ENCODE data around the gene NDUFB11. TPM values are rescaled to one million over a fixed set of nuclear protein-coding genes. Genes with fewer than 3 reads are reported as not detected.

The NDUFB11 gene
- polyA plus RNA-seq, 4 donors = 78.1 to 109 (median 98.8) TPM

GRCh38 chrX:47172971-47173792 is 28.7 kb upstream of the NDUFB11 start:
- peaks cover 5 to 92% (median 6%) of the 10 kb centered on the region in 3 donors for H3K36me3 ChIP-seq (ENCODE audit: control insufficient read depth in 3 of 3, insufficient read depth in 2 of 3, low read depth in 1 of 3, low read length in 3 of 3)
- DNase-seq = no peak
- WGBS, 3 donors = 88 to 89% (median 89%) methylated on average over 14 to 18 of the region's 18 CpGs

GRCh38 chrX:47172549-47172948 is 28.0 kb upstream of the NDUFB11 start:
- 84 to 96% (median 95%) methylated on average over 6 to 7 of the region's 7 CpGs for WGBS, 3 donors
- DNase-seq = no peak
- FAIRE-seq = no peak

More at GRCh38 chrX:47172971-47173792, 28.7 kb upstream of the NDUFB11 start:
- Histone ChIP-seq H3K4me1 (ENCODE audit: control insufficient read depth in 3 of 3, insufficient read depth in 2 of 3, low read depth in 1 of 3, low read length in 2 of 3) (no peaks in the 10 kb centered on the region), H3K4me3 (ENCODE audit: low read depth in 1 of 3, low read length in 3 of 3) (no peak overlapping the region), H3K27me3 (ENCODE audit: control insufficient read depth in 3 of 3, insufficient read depth in 3 of 3, low read length in 3 of 3) (no peaks in the 10 kb centered on the region), H3K9me3 (ENCODE audit: control insufficient read depth in 2 of 2, insufficient read depth in 1 of 2, low read depth in 1 of 2, low read length in 1 of 2) (no peaks in the 10 kb centered on the region), H3K27ac (ENCODE audit: low read depth in 1 of 3, low read length in 2 of 3) (no peak overlapping the region)
- FAIRE-seq = no peak

GRCh38 chrX:47171996-47172395 is 27.5 kb upstream of the NDUFB11 start:
- H3K9me3 ChIP-seq (ENCODE audit: control insufficient read depth in 2 of 2, insufficient read depth in 1 of 2, low read depth in 1 of 2, low read length in 1 of 2) = no peaks in the 10 kb centered on the region
- no peaks in the 10 kb centered on the region for H3K4me1 ChIP-seq (ENCODE audit: control insufficient read depth in 3 of 3, insufficient read depth in 2 of 3, low read depth in 1 of 3, low read length in 2 of 3)
- no peak for DNase-seq
- FAIRE-seq = no peak
- no peaks in the 10 kb centered on the region for H3K27me3 ChIP-seq (ENCODE audit: control insufficient read depth in 3 of 3, insufficient read depth in 3 of 3, low read length in 3 of 3)
- peaks cover 2 to 80% (median 6%) of the 10 kb centered on the region in 3 donors for H3K36me3 ChIP-seq (ENCODE audit: control insufficient read depth in 3 of 3, insufficient read depth in 2 of 3, low read depth in 1 of 3, low read length in 3 of 3)
- WGBS, 3 donors = 85 to 94% (median 85%) methylated on average over 2 of the region's 2 CpGs
- H3K4me3 ChIP-seq (ENCODE audit: low read depth in 1 of 3, low read length in 3 of 3) = no peak overlapping the region
- H3K27ac ChIP-seq (ENCODE audit: low read depth in 1 of 3, low read length in 2 of 3) = no peak overlapping the region

More at GRCh38 chrX:47172549-47172948, 28.0 kb upstream of the NDUFB11 start:
- H3K36me3 ChIP-seq (ENCODE audit: control insufficient read depth in 3 of 3, insufficient read depth in 2 of 3, low read depth in 1 of 3, low read length in 3 of 3) = peaks cover 2 to 86% (median 6%) of the 10 kb centered on the region in 3 donors
- no peaks in the 10 kb centered on the region for H3K9me3 ChIP-seq (ENCODE audit: control insufficient read depth in 2 of 2, insufficient read depth in 1 of 2, low read depth in 1 of 2, low read length in 1 of 2)
- no peaks in the 10 kb centered on the region for H3K27me3 ChIP-seq (ENCODE audit: control insufficient read depth in 3 of 3, insufficient read depth in 3 of 3, low read length in 3 of 3)
- no peak overlapping the region for H3K4me3 ChIP-seq (ENCODE audit: low read depth in 1 of 3, low read length in 3 of 3)
- no peaks in the 10 kb centered on the region for H3K4me1 ChIP-seq (ENCODE audit: control insufficient read depth in 3 of 3, insufficient read depth in 2 of 3, low read depth in 1 of 3, low read length in 2 of 3)
- H3K27ac ChIP-seq (ENCODE audit: low read depth in 1 of 3, low read length in 2 of 3) = no peak overlapping the region

GRCh38 chrX:47170861-47171692 is 26.6 kb upstream of the NDUFB11 start:
- DNase-seq = no peak
- Histone ChIP-seq H3K36me3 (ENCODE audit: control insufficient read depth in 3 of 3, insufficient read depth in 2 of 3, low read depth in 1 of 3, low read length in 3 of 3) (peaks cover 0 to 77% (median 6%) of the 10 kb centered on the region in 3 donors), H3K27ac (ENCODE audit: low read depth in 1 of 3, low read length in 2 of 3) (no peak overlapping the region), H3K9me3 (ENCODE audit: control insufficient read depth in 2 of 2, insufficient read depth in 1 of 2, low read depth in 1 of 2, low read length in 1 of 2) (no peaks in the 10 kb centered on the region), H3K4me1 (ENCODE audit: control insufficient read depth in 3 of 3, insufficient read depth in 2 of 3, low read depth in 1 of 3, low read length in 2 of 3) (no peaks in the 10 kb centered on the region), H3K27me3 (ENCODE audit: control insufficient read depth in 3 of 3, insufficient read depth in 3 of 3, low read length in 3 of 3) (no peaks in the 10 kb centered on the region), H3K4me3 (ENCODE audit: low read depth in 1 of 3, low read length in 3 of 3) (no peak overlapping the region)
- WGBS, 3 donors = 84 to 96% (median 92%) methylated on average over 23 to 34 of the region's 34 CpGs
- FAIRE-seq = no peak

GRCh38 chrX:47169726-47170515 is 25.4 kb upstream of the NDUFB11 start:
- 80 to 86% (median 83%) methylated on average over 12 to 13 of the region's 13 CpGs for WGBS, 3 donors
- Histone ChIP-seq H3K27ac (ENCODE audit: low read depth in 1 of 3, low read length in 2 of 3) (no peak overlapping the region), H3K4me1 (ENCODE audit: control insufficient read depth in 3 of 3, insufficient read depth in 2 of 3, low read depth in 1 of 3, low read length in 2 of 3) (no peaks in the 10 kb centered on the region), H3K36me3 (ENCODE audit: control insufficient read depth in 3 of 3, insufficient read depth in 2 of 3, low read depth in 1 of 3, low read length in 3 of 3) (peaks cover 0 to 66% (median 3%) of the 10 kb centered on the region in 3 donors), H3K4me3 (ENCODE audit: low read depth in 1 of 3, low read length in 3 of 3) (no peak overlapping the region), H3K9me3 (ENCODE audit: control insufficient read depth in 2 of 2, insufficient read depth in 1 of 2, low read depth in 1 of 2, low read length in 1 of 2) (no peaks in the 10 kb centered on the region), H3K27me3 (ENCODE audit: control insufficient read depth in 3 of 3, insufficient read depth in 3 of 3, low read length in 3 of 3) (no peaks in the 10 kb centered on the region)
- FAIRE-seq = no peak
- no peak for DNase-seq

- Histone ChIP-seq H3K4me3 (ENCODE audit: low read depth in 1 of 3, low read length in 3 of 3) (no peak overlapping the region), H3K27ac (ENCODE audit: low read depth in 1 of 3, low read length in 2 of 3) (no peak overlapping the region), H3K36me3 (ENCODE audit: control insufficient read depth in 3 of 3, insufficient read depth in 2 of 3, low read depth in 1 of 3, low read length in 3 of 3) (peaks cover 0 to 60% (median 3%) of the 10 kb centered on the region in 3 donors), H3K27me3 (ENCODE audit: control insufficient read depth in 3 of 3, insufficient read depth in 3 of 3, low read length in 3 of 3) (no peaks in the 10 kb centered on the region), H3K4me1 (ENCODE audit: control insufficient read depth in 3 of 3, insufficient read depth in 2 of 3, low read depth in 1 of 3, low read length in 2 of 3) (no peaks in the 10 kb centered on the region), H3K9me3 (ENCODE audit: control insufficient read depth in 2 of 2, insufficient read depth in 1 of 2, low read depth in 1 of 2, low read length in 1 of 2) (no peaks in the 10 kb centered on the region)
- WGBS, 3 donors = 94 to 96% (median 94%) methylated on average over 15 to 19 of the region's 19 CpGs
- DNase-seq (no peak), FAIRE-seq (no peak)
Observed at GRCh38 chrX:47169273-47169672, 24.8 kb upstream of the NDUFB11 start.

GRCh38 chrX:47168495-47169073 is 24.1 kb upstream of the NDUFB11 start:
- peaks cover 0 to 55% (median 3%) of the 10 kb centered on the region in 3 donors for H3K36me3 ChIP-seq (ENCODE audit: control insufficient read depth in 3 of 3, insufficient read depth in 2 of 3, low read depth in 1 of 3, low read length in 3 of 3)
- no peaks in the 10 kb centered on the region for H3K9me3 ChIP-seq (ENCODE audit: control insufficient read depth in 2 of 2, insufficient read depth in 1 of 2, low read depth in 1 of 2, low read length in 1 of 2)
- no peaks in the 10 kb centered on the region for H3K4me1 ChIP-seq (ENCODE audit: control insufficient read depth in 3 of 3, insufficient read depth in 2 of 3, low read depth in 1 of 3, low read length in 2 of 3)
- no peaks in the 10 kb centered on the region for H3K27me3 ChIP-seq (ENCODE audit: control insufficient read depth in 3 of 3, insufficient read depth in 3 of 3, low read length in 3 of 3)
- FAIRE-seq (no peak), DNase-seq (no peak)
- 83 to 92% (median 87%) methylated on average over 6 of the region's 6 CpGs for WGBS, 3 donors
- H3K27ac ChIP-seq (ENCODE audit: low read depth in 1 of 3, low read length in 2 of 3) = no peak overlapping the region
- H3K4me3 ChIP-seq (ENCODE audit: low read depth in 1 of 3, low read length in 3 of 3) = no peak overlapping the region

Data from small intestine (tissue), 7 donors.